NCI-H1417 treated with DMSO at 0.1 percent for 48 hours (cell line): ENCODE data around the gene PDP2.
"Not testable (repeated sequence)": the region's sequence is repeated elsewhere in the genome, so short reads cannot be mapped to it uniquely, and the experiment has no call there.

ENCODE experiments used
- DNase-seq: peaks from one replicate; lab custom pipeline; 2025; lab: John Stamatoyannopoulos, UW

PDP2 gene

DNA sequence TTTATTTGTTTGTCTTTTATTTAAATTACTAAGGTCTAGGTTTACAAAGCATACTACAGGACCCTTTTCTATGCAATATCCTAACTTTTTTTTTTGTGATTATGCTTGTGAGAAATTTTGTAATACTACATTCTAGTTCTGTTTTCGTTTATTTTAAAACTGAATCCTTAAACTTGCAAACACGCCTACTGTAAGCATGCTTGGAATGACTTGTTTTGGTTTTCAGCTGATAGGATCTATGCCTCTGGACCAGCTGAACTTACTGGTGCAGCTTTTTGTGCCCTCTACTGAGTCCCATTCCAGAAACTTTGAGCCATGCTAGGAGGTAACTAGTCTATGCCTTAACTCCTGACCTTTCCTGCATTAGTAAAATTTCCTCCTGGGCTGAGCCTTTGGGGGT is 6.0 kb downstream of the PDP2 start:
- DNase-seq, result no peak

DNA sequence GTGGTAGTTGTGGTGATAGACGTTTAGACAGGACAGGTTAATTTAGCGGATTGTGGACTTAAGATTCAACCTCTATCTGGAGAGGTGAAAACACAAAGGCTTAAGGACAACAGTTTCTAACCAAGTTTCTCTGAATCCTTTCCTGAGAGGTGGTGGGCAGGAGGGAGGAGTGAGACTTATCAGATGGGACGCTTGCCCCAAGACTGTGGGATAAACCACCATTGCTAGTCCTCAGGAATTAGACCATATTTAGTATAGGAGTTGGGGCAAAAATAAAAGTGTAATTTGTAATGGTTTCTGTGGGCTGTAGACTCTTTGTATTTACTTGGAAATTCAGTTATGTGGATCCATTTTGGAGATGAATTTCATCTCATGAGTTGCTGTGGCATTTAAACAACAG is 6.6 kb downstream of the PDP2 start:
- no peak for DNase-seq

DNA sequence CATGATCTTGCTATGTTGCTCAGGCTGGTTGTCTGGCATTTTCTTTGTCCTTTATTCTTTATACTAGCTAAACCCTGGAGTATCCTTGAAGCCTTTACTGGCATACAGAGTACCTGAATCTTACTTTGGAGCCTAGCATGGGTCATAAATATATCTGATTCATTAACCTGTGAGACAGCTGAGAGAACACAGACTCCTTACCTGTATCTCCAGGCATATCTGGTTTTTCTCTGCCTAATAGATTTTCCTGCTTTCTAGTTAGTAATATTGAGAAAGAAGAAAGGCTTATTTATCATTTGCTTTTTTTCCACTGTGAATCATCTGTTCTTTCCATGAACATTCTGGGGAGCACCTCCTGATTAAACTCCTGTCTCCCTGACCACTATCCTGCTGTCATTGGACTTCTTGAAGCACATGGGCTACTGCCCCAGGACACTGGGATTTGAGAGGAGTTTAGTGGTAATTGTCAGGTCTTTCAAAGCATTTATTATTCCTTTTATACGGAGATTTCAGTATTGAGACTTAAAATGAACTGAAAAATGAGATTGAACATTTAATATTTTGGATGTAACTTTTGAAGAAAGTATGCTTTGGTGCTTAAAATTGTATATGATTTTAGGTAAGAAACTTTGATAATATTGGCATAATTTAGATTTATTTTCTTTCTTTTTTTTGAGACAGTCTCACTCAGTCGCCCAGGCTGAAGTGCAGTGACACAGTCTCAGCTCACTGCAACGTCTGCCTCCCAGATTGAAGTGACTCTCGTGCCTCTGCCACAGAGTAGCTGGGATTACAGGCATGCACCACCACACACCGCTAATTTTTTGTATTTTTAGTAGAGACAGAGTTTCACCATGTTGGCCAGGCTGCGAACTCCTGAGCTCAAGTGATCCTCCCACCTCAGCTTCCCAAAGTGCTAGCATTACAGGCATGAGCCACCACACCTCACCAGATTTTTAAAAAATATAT is 8.6 kb downstream of the PDP2 start:
- no peak for DNase-seq

DNA sequence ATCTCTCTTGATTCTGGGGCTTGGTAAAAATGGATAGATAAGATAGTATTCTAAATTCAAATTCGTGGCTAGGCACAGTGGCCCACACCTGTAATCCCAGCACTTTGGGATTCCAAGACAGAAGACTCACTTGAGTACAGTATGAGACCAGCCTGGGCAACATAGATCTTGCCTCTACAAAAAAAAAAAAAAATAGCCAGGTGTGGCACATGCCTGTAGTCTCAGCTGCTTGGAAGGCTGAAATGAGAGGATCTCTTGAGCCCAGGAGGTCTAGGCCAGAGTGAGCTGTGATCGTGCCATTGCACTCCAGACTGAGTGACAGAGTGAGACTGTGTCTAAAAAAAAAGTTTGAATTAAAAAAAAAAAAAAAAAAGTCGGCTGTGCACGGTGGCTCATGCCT is 9.3 kb downstream of the PDP2 start:
- DNase-seq, result no peak

DNA sequence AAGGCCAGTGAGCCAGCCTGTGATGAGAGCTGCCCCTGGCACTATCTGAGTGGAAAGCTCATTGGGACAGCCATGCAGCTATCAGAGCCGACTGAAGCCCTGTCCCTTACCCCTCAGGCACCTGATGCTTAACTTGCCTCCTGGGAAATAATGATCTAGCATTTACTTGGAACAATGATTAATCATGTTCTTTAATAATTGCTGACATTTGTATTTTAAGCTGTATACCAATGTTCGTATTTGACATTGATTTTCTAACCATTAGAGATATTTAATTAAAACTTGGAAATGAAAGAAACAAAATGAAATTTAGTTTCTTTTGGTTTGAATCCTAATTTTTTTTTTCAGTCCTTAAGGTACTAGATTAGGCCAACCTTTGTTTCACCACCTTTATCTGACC is 10.5 kb downstream of the PDP2 start:
- no peak for DNase-seq

DNA sequence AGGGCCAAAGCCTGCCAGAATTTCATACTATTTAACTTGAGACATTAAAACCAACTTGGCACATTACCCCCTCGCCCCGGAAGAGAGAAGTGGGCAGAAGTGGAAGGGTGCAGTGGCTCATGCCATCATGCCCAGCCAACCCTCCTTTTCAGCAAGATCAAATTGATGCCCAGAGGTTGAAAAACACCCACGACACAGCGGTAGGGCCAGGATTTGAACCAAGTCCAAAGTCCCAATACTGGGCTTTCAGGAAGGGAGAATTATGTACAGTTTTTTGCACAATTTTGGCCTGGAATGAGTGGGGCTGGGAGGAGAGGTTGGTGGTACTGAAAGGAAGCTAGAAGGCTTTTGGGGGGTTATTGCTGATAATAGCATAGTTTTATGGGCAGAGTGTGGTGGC is 11.0 kb downstream of the PDP2 start:
- DNase-seq, result no peak

DNA sequence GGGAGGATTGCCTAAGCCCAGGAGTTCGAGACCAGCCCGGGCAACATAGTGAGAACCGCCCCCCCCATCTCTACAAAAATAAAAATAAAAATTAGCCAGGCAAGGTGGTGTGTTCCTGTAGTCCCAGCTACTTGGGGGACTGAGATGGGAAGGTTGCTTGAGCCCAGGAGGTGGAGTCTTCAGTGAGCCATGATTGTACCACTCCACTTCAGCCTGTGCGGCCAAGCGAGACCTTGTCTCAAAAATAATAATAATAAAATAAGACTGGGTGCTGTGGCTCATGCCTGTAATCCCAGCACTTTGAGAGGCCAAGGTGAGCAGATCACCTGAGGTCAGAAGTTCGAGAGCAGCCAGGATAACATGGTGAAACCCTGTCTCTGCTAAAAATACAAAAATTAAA is 11.5 kb downstream of the PDP2 start:
- DNase-seq, result no peak

DNA sequence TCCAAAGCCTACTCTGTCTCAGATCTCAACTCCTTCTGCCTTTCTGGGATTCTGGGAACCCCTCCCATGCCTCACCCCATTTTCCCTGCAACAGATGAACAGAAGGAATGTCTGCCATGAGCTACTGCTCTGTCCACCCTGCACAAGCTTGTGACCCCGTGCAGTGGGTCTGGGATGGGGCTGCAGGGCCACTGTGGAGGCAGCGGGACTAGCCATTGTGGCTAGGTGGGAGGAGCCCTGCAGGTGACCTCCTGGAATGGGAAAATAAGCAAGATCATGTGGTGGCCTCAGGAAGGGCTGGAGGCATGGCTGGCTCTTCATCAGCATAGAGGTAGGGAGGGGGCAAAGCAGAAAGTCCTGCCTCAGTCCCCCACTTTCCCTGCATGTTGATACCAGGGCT is 13.7 kb downstream of the PDP2 start:
- no peak for DNase-seq

DNA sequence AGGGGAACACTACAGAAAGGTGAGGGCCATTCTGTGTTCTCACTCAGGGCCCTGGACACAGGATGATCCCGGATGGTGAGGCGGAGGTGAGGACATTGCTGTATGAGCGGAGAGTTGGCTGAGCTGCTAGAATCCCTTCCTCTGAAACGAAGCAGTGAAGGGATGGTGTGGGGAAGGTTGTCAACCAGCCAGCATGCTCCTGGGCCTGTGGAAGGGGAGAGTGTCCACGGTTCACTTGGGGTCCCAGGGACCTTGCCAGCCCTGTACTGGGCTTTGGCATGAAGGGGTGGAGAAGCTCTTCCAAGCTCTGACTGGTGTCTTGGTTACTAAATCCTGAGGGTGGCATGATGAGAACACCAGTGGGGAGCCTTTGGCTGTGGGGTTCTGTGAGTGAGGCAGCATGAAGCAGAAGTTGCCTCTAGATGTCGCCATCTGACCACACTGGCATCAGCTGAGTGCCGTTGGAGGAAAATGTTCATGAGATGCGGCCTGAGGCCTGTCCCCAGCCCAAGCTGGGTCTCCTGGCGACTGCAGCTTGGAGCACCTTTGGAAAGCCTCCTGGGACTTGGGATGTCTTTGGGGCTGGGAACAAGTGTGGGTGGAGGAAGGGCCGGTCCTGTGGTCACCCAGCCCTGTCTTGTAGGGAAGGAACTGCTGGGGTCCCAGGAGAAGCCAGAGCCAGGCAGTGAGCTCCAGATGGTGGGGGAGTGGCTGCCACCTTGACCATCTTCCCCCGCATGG is 14.8 kb downstream of the PDP2 start:
- DNase-seq, result no peak

DNA sequence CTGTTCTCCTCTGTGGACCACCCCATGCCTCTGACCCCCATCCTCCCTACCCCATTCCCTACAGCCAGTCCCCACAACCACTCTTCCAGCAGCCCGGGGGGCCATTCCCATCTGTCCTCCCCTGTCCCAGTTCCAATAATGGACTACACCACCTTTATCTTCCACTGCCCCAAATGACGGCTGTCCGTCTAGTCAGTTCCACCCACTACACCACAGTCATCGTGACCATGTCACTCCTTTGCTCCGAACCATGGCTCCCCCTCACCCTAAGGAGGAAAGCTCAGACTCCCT is 15.3 kb downstream of the PDP2 start:
- DNase-seq, result no peak

DNA sequence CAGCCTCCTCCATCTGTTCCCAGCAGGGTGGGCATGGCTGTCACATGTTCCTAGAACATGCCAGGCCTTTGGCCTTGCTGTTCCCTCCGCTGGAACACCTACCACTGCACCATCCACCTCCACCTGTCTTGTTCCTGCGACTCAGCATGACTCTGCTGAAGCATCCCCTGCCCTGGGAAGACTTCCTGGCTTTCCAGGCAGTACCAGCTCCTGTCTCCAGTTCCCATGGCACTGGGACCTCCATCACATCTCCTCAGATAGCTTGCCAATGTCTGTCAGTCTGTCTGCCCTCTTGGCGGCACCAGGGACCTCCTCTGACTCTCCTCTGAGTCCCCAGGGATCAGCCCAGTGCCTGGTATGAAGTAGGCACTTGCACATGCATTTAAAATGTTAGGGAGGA is 15.7 kb downstream of the PDP2 start:
- DNase-seq, result no peak

DNA sequence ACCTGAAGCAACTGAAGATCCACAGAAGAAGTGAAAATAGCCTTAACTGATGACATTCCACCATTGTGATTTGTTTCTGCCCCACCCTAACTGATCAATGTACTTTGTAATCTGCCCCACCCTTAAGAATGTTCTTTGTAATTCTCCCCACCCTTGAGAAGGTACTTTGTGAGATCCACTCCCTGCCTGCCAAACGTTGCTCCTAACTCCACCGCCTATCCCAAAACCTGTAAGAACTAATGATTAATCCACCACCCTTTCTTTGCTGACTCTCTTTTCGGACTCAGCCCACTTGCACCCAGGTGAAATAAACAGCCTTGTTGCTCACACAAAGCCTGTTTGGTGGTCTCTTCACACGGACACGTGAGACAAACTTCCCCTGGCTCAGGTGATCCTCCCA is 16.4 kb downstream of the PDP2 start:
- not testable (repeated sequence) for DNase-seq

DNA sequence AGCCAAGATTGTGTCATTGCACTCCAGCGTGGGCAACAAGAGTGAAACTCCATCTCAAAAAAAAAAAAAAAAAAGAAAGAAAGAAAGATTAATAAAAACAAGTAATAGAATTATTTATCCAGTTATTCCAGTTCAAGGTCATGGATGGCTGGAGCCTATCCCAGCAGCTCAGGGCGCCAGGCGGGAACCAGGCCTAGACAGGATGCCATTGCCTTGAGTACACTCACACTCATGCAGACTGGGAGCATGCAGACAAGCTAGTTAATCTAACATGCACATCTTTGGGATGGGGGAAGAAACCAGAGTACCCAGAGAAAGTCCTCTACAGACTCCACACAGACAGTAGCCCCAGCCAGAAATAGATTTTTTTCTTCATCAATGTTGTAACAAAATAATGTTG is 17.9 kb downstream of the PDP2 start:
- DNase-seq, result no peak

DNA sequence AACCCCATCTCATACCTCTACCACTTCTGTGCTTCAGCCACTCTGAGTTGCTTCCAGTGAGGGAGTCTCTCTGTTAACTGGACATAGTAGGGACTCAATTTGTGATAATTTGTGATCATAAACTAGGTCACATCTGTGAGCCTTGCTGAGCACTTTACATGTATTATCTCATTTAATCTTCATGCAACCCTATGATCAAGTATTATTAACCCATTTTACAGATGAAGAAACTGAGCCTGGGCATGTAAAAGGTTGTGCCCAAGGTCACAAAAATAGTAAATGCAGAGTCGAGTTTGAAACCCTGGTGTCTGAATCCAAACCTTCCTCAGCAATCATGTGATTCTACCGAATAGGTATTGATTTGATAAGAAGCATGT is 18.6 kb downstream of the PDP2 start:
- DNase-seq, result no peak

DNA sequence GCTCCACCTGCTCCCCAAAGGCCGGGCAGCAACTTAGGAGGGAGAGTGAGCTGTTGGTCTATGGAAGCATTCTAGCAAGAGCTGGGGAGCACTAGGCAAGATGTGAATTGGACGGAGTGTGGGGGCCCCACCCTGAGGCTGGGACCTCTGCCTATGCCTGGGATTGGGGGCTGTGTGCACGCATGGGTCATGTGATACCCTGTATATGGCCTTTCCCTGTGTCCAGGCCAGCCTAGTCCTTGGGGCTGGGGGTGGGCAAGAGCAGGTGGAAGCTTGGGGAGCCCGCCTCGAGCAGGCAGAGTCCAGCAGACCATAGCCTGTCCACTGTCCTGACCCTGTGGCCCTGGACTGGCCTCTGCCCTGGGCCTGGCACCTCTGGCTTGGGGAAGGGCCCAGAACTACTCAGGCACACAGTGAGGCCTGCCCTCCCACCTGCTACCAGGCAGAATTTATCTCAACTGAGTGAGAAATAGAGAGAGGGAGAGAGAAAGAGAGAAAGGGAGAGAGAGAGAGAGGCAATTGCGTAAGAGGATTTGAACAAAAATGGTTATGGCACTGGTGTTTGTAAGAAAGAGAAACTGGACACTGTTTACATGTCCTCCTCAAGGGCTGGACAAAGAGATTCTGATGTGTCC is 19.1 kb downstream of the PDP2 start:
- DNase-seq, result no peak

DNA sequence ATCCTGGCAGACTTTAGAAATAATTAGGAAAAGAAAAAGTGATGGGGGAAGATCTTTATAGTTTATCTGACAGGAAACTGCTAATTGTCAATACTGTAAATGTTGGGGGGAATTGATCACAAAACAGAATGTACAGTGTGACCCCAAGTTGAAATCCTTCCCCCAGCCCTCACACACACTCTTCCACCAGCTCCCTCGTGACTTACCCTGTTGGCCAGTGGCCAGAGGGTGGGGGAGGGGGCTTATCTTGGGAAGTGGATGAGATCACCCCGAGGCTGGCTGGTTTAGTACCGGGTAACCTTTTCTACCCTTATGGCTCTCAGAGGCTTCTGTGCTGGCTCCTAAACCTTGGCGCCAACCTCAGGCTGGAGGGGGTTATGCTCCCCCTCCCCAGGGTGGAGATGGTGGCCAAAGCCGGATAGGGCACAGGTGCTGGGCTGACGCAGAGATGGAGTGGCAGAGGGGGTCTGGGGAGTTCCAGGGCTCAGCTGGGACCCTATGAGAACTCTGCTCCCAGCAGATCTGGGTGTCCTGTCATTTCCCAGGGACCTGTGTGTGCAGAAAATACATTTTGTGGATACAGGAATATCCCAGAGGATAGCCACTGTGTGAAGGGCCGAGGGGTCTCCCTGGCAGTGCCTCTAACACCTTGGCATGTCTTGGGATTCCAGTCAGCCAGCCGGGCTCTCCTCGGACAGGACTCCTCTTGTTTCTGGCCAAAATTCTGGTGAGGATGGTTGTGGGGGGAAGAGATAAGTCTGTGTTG is 19.8 kb downstream of the PDP2 start:
- DNase-seq, result no peak

DNA sequence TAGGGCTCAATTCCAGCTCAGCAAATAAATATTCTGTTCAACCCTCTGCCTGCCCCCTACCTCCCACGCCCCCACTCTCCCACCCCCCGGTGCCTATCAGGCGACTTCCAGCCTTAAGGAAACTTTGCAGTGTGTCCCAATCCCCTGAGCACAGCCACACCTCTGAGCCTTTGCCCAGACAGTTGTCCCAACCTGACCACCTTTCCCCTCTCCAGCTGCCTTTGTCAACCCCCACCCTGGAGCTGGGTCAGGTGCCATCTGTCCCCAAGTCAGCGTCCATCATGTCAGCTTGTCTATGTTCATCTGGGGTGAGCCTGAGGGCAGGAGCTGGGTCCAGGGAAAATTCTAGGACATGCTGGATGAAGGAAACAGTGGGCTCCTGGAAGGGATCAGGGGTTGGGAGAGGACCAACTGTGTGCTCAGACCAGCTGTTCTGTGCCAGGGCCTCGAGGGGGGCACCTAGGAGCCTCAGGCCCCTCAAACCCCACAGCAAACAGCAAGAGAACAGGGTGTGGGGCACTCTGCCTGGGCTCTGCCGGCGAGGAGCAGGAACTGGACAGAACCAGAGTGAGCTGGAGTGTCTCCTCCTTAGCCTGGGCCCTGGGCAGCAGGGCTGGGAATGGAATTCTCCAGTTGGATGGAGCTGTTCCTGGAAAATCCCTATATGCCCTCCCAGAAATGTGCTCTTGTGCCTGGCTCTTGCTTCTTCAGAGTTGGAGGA is 20.6 kb downstream of the PDP2 start:
- no peak for DNase-seq

DNA sequence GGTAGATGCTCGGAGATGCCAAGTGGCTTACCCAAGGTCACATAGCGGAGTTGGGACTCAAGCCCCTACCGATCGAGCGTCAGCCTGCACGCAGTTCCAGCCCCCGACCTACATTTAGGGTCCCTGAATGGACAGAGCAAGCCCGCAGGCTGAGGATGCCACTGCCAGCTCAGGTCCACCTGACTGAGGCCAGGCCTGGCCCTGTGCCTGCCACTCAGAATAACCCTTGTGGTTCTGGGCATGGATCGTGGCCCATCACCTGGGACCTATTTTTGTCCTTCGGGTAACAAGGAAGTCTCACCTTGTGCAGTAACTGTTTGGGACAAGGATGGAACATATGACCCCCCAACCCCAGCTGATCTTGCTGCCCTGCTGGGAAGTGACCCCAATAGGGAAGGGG is 21.3 kb downstream of the PDP2 start:
- DNase-seq, result no peak

DNA sequence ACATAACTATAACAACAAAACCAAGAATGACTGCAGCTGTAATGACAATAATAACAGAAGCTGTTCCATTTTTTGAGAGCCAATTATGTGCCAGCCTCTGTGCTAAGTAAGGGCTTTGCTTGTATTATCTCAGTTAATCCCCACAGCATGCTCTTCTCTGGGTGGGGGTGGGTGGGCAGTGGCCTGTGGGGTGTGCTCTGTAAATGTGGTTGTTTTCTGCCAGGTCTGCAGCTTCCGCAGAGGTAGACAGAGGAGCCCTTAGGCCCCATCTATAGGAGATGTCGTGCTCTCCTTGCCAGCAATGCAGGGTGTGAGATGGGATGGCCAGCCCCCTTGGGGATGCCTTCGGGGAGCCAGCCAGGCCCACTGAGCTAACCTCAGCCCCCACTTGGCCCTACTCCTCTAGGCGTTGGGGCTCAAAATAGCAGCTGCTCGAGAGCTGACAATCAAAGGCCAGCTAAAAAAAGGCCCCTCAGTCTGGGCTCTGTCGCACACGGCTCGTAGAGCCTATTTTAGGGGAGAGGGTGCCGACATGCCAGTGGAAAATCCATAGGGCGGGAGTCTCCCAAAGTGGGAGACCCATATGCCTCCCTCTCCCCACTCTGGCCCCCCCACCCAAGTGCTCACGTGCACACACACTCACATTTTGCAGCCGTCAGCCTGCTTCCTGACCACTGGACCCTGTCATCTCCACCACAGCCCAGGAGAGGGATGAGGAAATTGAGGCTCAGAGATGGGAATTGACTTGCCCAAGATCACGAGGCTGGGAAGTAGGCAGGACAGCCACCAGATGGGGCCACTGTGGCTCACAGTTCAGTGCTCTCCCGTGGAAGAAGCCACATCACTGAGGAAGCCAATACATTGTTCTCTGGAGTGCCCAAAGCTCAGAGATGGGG is 22.6 kb downstream of the PDP2 start:
- no peak for DNase-seq

DNA sequence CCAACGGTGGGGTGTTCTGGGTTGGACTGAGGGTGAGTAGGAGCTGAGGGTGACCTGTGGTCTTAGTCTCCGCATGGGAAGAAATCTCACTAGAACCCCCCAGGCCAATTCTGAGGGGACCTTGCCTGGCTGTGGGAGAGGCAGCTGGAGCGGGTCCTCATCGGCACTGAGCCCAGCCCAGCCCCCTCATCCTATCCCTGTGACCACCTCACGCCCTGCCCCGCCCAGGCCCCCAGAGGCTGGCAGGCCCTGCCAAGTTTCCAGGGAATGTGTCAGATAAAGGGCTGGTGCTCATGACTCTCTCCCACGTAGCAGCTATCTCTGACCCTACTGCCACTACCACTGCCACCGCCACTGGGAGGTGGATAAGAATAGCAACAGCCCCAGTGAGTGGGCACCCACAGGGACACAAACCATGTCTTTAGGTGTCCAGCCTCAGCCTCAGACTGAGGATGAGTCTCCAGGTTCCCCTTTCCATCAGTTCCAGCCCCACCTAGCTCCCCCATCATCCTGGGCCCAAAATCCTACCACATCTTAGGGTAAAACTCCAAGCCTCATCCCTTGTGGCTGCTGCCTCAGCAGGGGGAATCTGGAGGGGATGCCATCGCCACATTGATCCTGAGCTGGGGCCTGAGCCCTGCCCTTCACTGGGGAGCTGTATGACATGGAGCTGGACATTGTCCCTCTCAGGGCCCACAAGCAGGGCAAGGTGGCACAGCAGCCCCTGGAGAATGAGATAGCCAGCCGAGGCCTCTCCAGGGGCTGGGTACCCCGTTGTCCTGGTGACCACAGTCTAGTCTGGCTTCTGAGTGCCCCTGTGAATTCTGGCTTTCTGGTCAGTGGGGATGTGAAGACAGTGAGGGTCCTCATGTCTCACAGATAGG is 23.5 kb downstream of the PDP2 start:
- DNase-seq, result no peak
